Breast epithelium (tissue), 4 donors: ENCODE data around the gene PKDREJ. TPM values are rescaled to one million over a fixed set of nuclear protein-coding genes. Genes with fewer than 3 reads are reported as not detected.

ENCODE experiments used
- DNase-seq, 2 donors: peaks; one replicate each; pipeline ENCODE4 v3.0.0-alpha.2; 2019; ENCODE audit warnings: low spot score in 2 of 2
- H3K27ac ChIP-seq, 2 donors: fragments of 200-600 bp; sonication (generic) in 1 of 2; one replicate each; pipeline ENCODE4 v1.5.1; 2016 to 2019; ENCODE audit warnings: mild to moderate bottlenecking in 1 of 2
- H3K27me3 ChIP-seq, 2 donors: fragments of 200-600 bp; sonication (generic) in 1 of 2; one replicate each; pipeline versions ENCODE4 v1.5.1 to v1.6.0; 2017 to 2019; ENCODE audit warnings: control low read depth in 1 of 2, mild to moderate bottlenecking in 1 of 2
- H3K36me3 ChIP-seq: fragments of 200-600 bp; one replicate; pipeline ENCODE4 v1.5.1; 2019
- H3K4me1 ChIP-seq, 2 donors: fragments of 200-600 bp; sonication (generic); one replicate each; pipeline ENCODE4 v1.5.1; 2016 to 2019; ENCODE audit warnings: control low read depth in 1 of 2
- H3K4me3 ChIP-seq, 3 donors: fragments of 200-600 bp; sonication (generic); 1 replicate in 2 of 3; 2 replicates in 1 of 3; pipeline ENCODE4 v1.5.1; 2016 to 2019; ENCODE audit warnings: mild to moderate bottlenecking in 3 of 3, moderate library complexity in 2 of 3
- H3K9me3 ChIP-seq, 2 donors: fragments of 200-600 bp; sonication (generic) in 1 of 2; one replicate each; pipeline ENCODE4 v1.5.1; 2016 to 2019; ENCODE audit warnings: control low read depth in 1 of 2
- CTCF ChIP-seq, 3 donors: fragments of 450-650 bp; IDR thresholded peaks; one replicate each; pipeline ENCODE4 v1.5.1; 2016 to 2017; ENCODE audit warnings: antibody characterized with exemption in 3 of 3, mild to moderate bottlenecking in 3 of 3, moderate library complexity in 3 of 3
- POLR2A ChIP-seq: fragments of 450-650 bp; IDR thresholded peaks from one replicate; pipeline ENCODE4 v1.6.1; 2016; ENCODE audit warnings: antibody characterized with exemption, mild to moderate bottlenecking, moderate library complexity
- POLR2AphosphoS5 ChIP-seq, 3 donors: sonication (generic); formaldehyde crosslinking; IDR thresholded peaks; one replicate each; pipeline ENCODE4 v1.6.1; 2017; ENCODE audit warnings: antibody characterized with exemption in 3 of 3
- intact Hi-C: fragments of 100-400 bp; cut with DNase I; formaldehyde crosslinking; loops from one replicate; pipeline ENCODE4 v1.15.1; 2023; ENCODE audit warnings: low total_unique reads
- total RNA-seq, 3 donors: library from RNA; depleted of rRNA; stranded (reverse); fragments of >200 nt; gene quantifications; one replicate each; pipeline ENCODE4 v1.1.0, GENCODE V29; 2016

Gene PKDREJ
- total RNA-seq, 3 donors from 2014 or later, result 0.16 TPM; not detected in 2

GRCh38 chr22:46225631-46226030 lies 37.5 kb downstream of the PKDREJ start:
- intact Hi-C loops, result no loop called here
- Histone ChIP-seq H3K27ac (no peak overlapping the region), H3K9me3 (no peaks in the 10 kb centered on the region), H3K27me3 (no peaks in the 10 kb centered on the region), H3K4me3 (no peak overlapping the region), H3K4me1 (no peaks in the 10 kb centered on the region), H3K36me3 (no peaks in the 10 kb centered on the region)
- no peak for DNase-seq
- no peak for TF ChIP-seq POLR2AphosphoS5 (IDR thresholded peaks at IDR 0.05)
- no peak for TF ChIP-seq CTCF (IDR thresholded peaks at IDR 0.05)
- no peak for TF ChIP-seq POLR2A

GRCh38 chr22:46224898-46225290 lies 38.2 kb downstream of the PKDREJ start:
- Histone ChIP-seq H3K4me1 (no peaks in the 10 kb centered on the region), H3K27ac (peak overlapping the region in 1 of 2 donors; percentile 25), H3K36me3 (no peaks in the 10 kb centered on the region), H3K27me3 (no peaks in the 10 kb centered on the region), H3K9me3 (no peaks in the 10 kb centered on the region), H3K4me3 (no peak overlapping the region)
- DNase-seq, result no peak
- no peak for TF ChIP-seq POLR2A
- no peak for TF ChIP-seq POLR2AphosphoS5 (IDR thresholded peaks at IDR 0.05)
- no peak for TF ChIP-seq CTCF (IDR thresholded peaks at IDR 0.05)
- intact Hi-C loops, result no loop called here

GRCh38 chr22:46224044-46224897 lies 38.9 kb downstream of the PKDREJ start:
- H3K27ac ChIP-seq, result peak overlapping the region in 1 of 2 donors; percentile 50
- TF ChIP-seq POLR2A (no peak), POLR2AphosphoS5 (IDR thresholded peaks at IDR 0.05) (no peak), CTCF (IDR thresholded peaks at IDR 0.05) (no peak)
- H3K36me3 ChIP-seq, result no peaks in the 10 kb centered on the region
- intact Hi-C loops, result no loop called here
- H3K27me3 ChIP-seq, result no peaks in the 10 kb centered on the region
- H3K4me3 ChIP-seq, result no peak overlapping the region
- H3K9me3 ChIP-seq, result no peaks in the 10 kb centered on the region
- DNase-seq, result no peak
- H3K4me1 ChIP-seq, result no peaks in the 10 kb centered on the region

GRCh38 chr22:46220921-46221320 lies 42.2 kb downstream of the PKDREJ start:
- Histone ChIP-seq H3K9me3 (no peaks in the 10 kb centered on the region), H3K36me3 (no peaks in the 10 kb centered on the region), H3K4me3 (no peak overlapping the region), H3K4me1 (no peaks in the 10 kb centered on the region), H3K27ac (no peak overlapping the region), H3K27me3 (no peaks in the 10 kb centered on the region)
- no peak for DNase-seq
- TF ChIP-seq POLR2AphosphoS5 (IDR thresholded peaks at IDR 0.05) (no peak), POLR2A (no peak), CTCF (IDR thresholded peaks at IDR 0.05) (no peak)
- intact Hi-C loops, result no loop called here

- H3K27ac ChIP-seq, result no peak overlapping the region
- H3K9me3 ChIP-seq, result no peaks in the 10 kb centered on the region
- H3K4me1 ChIP-seq, result no peaks in the 10 kb centered on the region
- intact Hi-C loops, result loop anchor here (10.0 kb wide), 1 partner anchor 1065 kb away; no protein-coding TSS in a partner anchor
- no peaks in the 10 kb centered on the region for H3K36me3 ChIP-seq
- TF ChIP-seq POLR2A (no peak), CTCF (IDR thresholded peaks at IDR 0.05) (no peak), POLR2AphosphoS5 (IDR thresholded peaks at IDR 0.05) (no peak)
- DNase-seq, result no peak
- no peak overlapping the region for H3K4me3 ChIP-seq
- no peaks in the 10 kb centered on the region for H3K27me3 ChIP-seq
Measured at GRCh38 chr22:46219636-46220035, 43.5 kb downstream of the PKDREJ start.
